Measurements from ENCODE around the gene RTP4. TPM values are rescaled to one million over a fixed set of nuclear protein-coding genes. Genes with fewer than 3 reads are reported as not detected.

RTP4 gene
- total RNA-seq, 2 donors from 2014 or later = 2.7 to 5.1 TPM

- TF ChIP-seq POLR2A (IDR thresholded peaks at IDR 0.05) = no peak
- no peak for TF ChIP-seq CTCF (IDR thresholded peaks at IDR 0.05)
- TF ChIP-seq POLR2AphosphoS5 (IDR thresholded peaks at IDR 0.05) = no peak
- no peak overlapping the region for H3K4me3 ChIP-seq
- 52% methylated on average over 13 of the region's 13 CpGs for WGBS
- intact Hi-C loops (cut with DNase I) = no loop called here
- no peaks in the 10 kb centered on the region for H3K36me3 ChIP-seq
- DNase-seq (ENCODE audit: low spot score) = no peak
- H3K9me3 ChIP-seq = no peaks in the 10 kb centered on the region
- H3K4me1 ChIP-seq (replicated peaks) = no peaks in the 10 kb centered on the region
- no peak overlapping the region for H3K27ac ChIP-seq
- H3K27me3 ChIP-seq (replicated peaks; ENCODE audit: insufficient read depth) = no peaks in the 10 kb centered on the region
Observed at GRCh38 chr3:187352581-187353575, 15.3 kb upstream of the RTP4 start.

- Histone ChIP-seq H3K36me3 (no peaks in the 10 kb centered on the region), H3K27ac (no peak overlapping the region), H3K9me3 (no peaks in the 10 kb centered on the region), H3K4me3 (no peak overlapping the region), H3K27me3 (replicated peaks; ENCODE audit: insufficient read depth) (no peaks in the 10 kb centered on the region), H3K4me1 (replicated peaks) (no peaks in the 10 kb centered on the region)
- no peak for DNase-seq (ENCODE audit: low spot score)
- intact Hi-C loops (cut with DNase I) = no loop called here
- WGBS = 83% methylated on average over 1 of the region's 1 CpG
- TF ChIP-seq CTCF (IDR thresholded peaks at IDR 0.05) (no peak), POLR2AphosphoS5 (IDR thresholded peaks at IDR 0.05) (no peak), POLR2A (IDR thresholded peaks at IDR 0.05) (no peak)
Observed at GRCh38 chr3:187358068-187358467, 10.1 kb upstream of the RTP4 start.

GRCh38 chr3:187359798-187360486 lies 8.2 kb upstream of the RTP4 start:
- no peaks in the 10 kb centered on the region for H3K9me3 ChIP-seq
- no peaks in the 10 kb centered on the region for H3K36me3 ChIP-seq
- no peak overlapping the region for H3K4me3 ChIP-seq
- intact Hi-C loops (cut with DNase I) = no loop called here
- DNase-seq (ENCODE audit: low spot score) = no peak
- no peak for TF ChIP-seq POLR2AphosphoS5 (IDR thresholded peaks at IDR 0.05)
- TF ChIP-seq CTCF (IDR thresholded peaks at IDR 0.05) = no peak
- TF ChIP-seq POLR2A (IDR thresholded peaks at IDR 0.05) = no peak
- H3K27ac ChIP-seq = no peak overlapping the region
- 59% methylated on average over 7 of the region's 7 CpGs for WGBS
- H3K27me3 ChIP-seq (replicated peaks; ENCODE audit: insufficient read depth) = no peaks in the 10 kb centered on the region
- H3K4me1 ChIP-seq (replicated peaks) = no peaks in the 10 kb centered on the region

- 38% methylated on average over 3 of the region's 3 CpGs for WGBS
- no peak for DNase-seq (ENCODE audit: low spot score)
- Histone ChIP-seq H3K4me1 (replicated peaks) (no peaks in the 10 kb centered on the region), H3K36me3 (no peaks in the 10 kb centered on the region), H3K27ac (no peak overlapping the region), H3K4me3 (no peak overlapping the region), H3K27me3 (replicated peaks; ENCODE audit: insufficient read depth) (no peaks in the 10 kb centered on the region), H3K9me3 (no peaks in the 10 kb centered on the region)
- intact Hi-C loops (cut with DNase I) = no loop called here
- TF ChIP-seq POLR2AphosphoS5 (IDR thresholded peaks at IDR 0.05) = no peak
- TF ChIP-seq CTCF (IDR thresholded peaks at IDR 0.05) = no peak
- TF ChIP-seq POLR2A (IDR thresholded peaks at IDR 0.05) = no peak
Observed at GRCh38 chr3:187360596-187360995, 7.6 kb upstream of the RTP4 start.

All from prostate gland (tissue), 2 donors.